CD4-positive, alpha-beta T cell (primary cell): ENCODE measurements around the gene LTBP2. TPM values are rescaled to one million over a fixed set of nuclear protein-coding genes. Genes with fewer than 3 reads are reported as not detected.

ENCODE experiments used
- ATAC-seq: fragments of 200-7000 bp; cut with Tn5 transposase; one replicate; pipeline ENCODE4 v1.10.0; 2022; ENCODE audit warnings: mild to moderate bottlenecking; ENCODE audit not compliant: poor library complexity
- CTCF ChIA-PET: fragments of 350-600 bp; sonication (Branson Sonifier 250); formaldehyde crosslinking; loops from one replicate; lab custom pipeline; 2021; ENCODE audit warnings: antibody characterized with exemption, inconsistent platforms; lab: Charles Lee
- POLR2A ChIA-PET: fragments of 350-600 bp; sonication (Branson Sonifier 250); formaldehyde crosslinking; loops from one replicate; lab custom pipeline; 2021; ENCODE audit warnings: antibody characterized with exemption, inconsistent platforms; lab: Charles Lee
- DNase-seq, 14 experiments: peaks; one replicate each; pipeline ENCODE4 v3.0.0-alpha.2; 2013 to 2020; ENCODE audit warnings: mixed read lengths in 2 of 14
- H3K27ac ChIP-seq, 2 donors: one replicate each; pipeline versions ENCODE4 v1.5.1 to v1.7.0; 2013; ENCODE audit warnings: low read length in 2 of 2, low read depth in 1 of 2, mild to moderate bottlenecking in 1 of 2
- H3K27me3 ChIP-seq, 2 experiments: 1 replicate in 1 of 2; 2 replicates in 1 of 2; pipeline versions ENCODE4 v1.6.1 to v1.7.0; 2013; ENCODE audit warnings: low read length in 2 of 2, control low read depth in 1 of 2, mild to moderate bottlenecking in 1 of 2, moderate library complexity in 1 of 2; ENCODE audit not compliant: insufficient read depth in 2 of 2, control insufficient read depth in 1 of 2
- H3K36me3 ChIP-seq: one replicate; pipeline ENCODE4 v1.6.1; 2013; ENCODE audit warnings: low read length, control low read depth; ENCODE audit not compliant: insufficient read depth
- H3K4me1 ChIP-seq: one replicate; pipeline ENCODE4 v1.6.1; 2013; ENCODE audit warnings: low read length, control low read depth; ENCODE audit not compliant: insufficient read depth
- H3K4me3 ChIP-seq: one replicate; pipeline ENCODE4 v1.5.1; 2013; ENCODE audit warnings: mild to moderate bottlenecking, low read length, moderate library complexity
- H3K9me3 ChIP-seq, 2 experiments: 1 replicate in 1 of 2; 2 replicates in 1 of 2; pipeline versions ENCODE4 v1.6.1 to v1.7.0; 2013; ENCODE audit warnings: low read length in 2 of 2, mild to moderate bottlenecking in 2 of 2, control low read depth in 1 of 2, moderate library complexity in 1 of 2; ENCODE audit not compliant: control insufficient read depth in 1 of 2, insufficient read depth in 1 of 2
- H3K27ac Mint-ChIP-seq: one replicate; pipeline ENCODE4 v1.8.0; 2020; ENCODE audit warnings: mixed read lengths
- H3K27me3 Mint-ChIP-seq: one replicate; pipeline ENCODE4 v1.8.0; 2021; ENCODE audit warnings: mixed read lengths
- H3K36me3 Mint-ChIP-seq: one replicate; pipeline ENCODE4 v1.8.0; 2021; ENCODE audit warnings: low read depth, mixed read lengths
- H3K4me1 Mint-ChIP-seq: one replicate; pipeline ENCODE4 v1.8.0; 2021; ENCODE audit warnings: low read depth, mixed read lengths
- H3K4me3 Mint-ChIP-seq: one replicate; pipeline ENCODE4 v1.8.0; 2020; ENCODE audit warnings: mild to moderate bottlenecking, mixed read lengths
- H3K9me3 Mint-ChIP-seq: one replicate; pipeline ENCODE4 v1.8.0; 2020; ENCODE audit warnings: mixed read lengths
- intact Hi-C, 2 experiments: fragments of 100-400 bp; cut with DNase I in 1 of 2; cut with micrococcal nuclease in 1 of 2; formaldehyde crosslinking; loops; one replicate each; pipeline versions ENCODE4 v1.15.1 to v1.9.0; 2023 to 2025; cut with DNase I, micrococcal nuclease
- total RNA-seq, 174 experiments: library from RNA in 2 of 174; stranded (reverse) in 2 of 174; gene quantifications; one replicate each; pipeline ENCODE4 v1.2.3 and lab custom pipeline; 2021 to 2026
- TF ChIP-seq, protein P1 (sequence below): fragments of 200-600 bp; IDR thresholded peaks from one replicate; pipeline ENCODE4 v1.8.0; 2022; ENCODE audit warnings: antibody characterized with exemption, mild to moderate bottlenecking

Gene LTBP2
- total RNA-seq, 2 experiments from 2014 or later = 0.45 to 0.47 TPM

DNA sequence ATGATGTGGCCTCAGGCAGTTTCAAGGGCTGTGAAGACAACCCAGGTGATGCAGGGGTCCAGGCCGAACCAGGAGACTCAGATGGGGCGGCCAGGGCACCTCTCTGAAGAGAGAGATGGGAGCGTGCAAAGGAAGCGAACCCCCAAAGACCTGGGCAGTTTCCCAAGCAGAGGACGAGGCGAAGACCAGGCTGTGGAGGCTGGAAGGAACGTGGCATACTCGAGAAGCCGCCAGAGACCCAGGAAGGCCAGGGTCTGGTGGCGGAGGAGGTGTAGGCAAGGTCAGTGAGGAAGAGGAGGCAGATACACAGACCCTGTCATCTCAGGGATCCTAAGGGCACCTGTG is 24.7 kb downstream of the LTBP2 start:
- Histone ChIP-seq H3K4me3 (no peak overlapping the region), H3K27me3 (no peaks in the 10 kb centered on the region), H3K27ac (no peak overlapping the region), H3K4me1 (no peaks in the 10 kb centered on the region), H3K9me3 (no peaks in the 10 kb centered on the region), H3K36me3 (no peaks in the 10 kb centered on the region)
- H3K9me3 Mint-ChIP-seq = no peaks in the 10 kb centered on the region
- CTCF ChIA-PET = no interaction called here
- intact Hi-C loops = no loop called here
- ATAC-seq (no peak), DNase-seq (no peak)
- H3K4me1 Mint-ChIP-seq = no peaks in the 10 kb centered on the region
- TF ChIP-seq, protein P1, sequence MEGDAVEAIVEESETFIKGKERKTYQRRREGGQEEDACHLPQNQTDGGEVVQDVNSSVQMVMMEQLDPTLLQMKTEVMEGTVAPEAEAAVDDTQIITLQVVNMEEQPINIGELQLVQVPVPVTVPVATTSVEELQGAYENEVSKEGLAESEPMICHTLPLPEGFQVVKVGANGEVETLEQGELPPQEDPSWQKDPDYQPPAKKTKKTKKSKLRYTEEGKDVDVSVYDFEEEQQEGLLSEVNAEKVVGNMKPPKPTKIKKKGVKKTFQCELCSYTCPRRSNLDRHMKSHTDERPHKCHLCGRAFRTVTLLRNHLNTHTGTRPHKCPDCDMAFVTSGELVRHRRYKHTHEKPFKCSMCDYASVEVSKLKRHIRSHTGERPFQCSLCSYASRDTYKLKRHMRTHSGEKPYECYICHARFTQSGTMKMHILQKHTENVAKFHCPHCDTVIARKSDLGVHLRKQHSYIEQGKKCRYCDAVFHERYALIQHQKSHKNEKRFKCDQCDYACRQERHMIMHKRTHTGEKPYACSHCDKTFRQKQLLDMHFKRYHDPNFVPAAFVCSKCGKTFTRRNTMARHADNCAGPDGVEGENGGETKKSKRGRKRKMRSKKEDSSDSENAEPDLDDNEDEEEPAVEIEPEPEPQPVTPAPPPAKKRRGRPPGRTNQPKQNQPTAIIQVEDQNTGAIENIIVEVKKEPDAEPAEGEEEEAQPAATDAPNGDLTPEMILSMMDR = no peak
- no peak overlapping the region for H3K27ac Mint-ChIP-seq
- POLR2A ChIA-PET = no interaction called here
- no peak overlapping the region for H3K4me3 Mint-ChIP-seq
- no peaks in the 10 kb centered on the region for H3K36me3 Mint-ChIP-seq
- H3K27me3 Mint-ChIP-seq = peaks cover 7% of the 10 kb centered on the region

DNA sequence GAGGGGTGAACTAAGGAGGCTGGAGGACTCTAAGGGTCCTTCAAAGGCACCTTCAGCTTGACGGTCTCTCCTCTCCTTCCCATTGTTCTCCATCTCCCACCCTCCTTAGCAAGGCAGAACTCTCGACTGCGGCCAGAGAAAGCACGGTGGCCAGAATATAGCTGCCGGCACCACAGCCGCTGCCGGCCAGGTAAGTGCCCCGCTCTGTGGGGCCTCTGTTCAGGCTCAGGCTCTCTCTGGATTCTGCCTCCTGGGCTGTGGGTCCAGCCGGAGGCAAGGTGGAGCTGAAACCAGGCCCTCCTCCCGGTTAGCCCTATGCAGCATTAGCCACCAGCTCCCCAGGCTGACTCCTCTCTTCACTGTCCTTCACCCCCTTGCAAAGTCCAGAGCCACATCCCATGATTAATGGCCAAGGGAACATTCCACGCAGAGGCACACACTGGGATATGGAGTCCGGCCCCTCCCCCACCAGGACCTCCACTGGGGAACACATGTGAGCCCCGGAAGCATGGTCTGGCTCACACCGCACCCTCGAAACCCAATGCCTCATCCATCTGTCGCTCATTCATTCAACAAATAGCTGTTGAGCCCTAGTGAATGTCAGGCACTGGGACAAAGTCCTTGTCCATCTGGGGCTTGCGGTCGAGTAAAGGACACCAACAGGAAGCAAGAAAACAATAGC is 25.2 kb downstream of the LTBP2 start:
- Histone ChIP-seq H3K36me3 (no peaks in the 10 kb centered on the region), H3K27me3 (no peaks in the 10 kb centered on the region), H3K4me3 (no peak overlapping the region), H3K9me3 (no peaks in the 10 kb centered on the region), H3K27ac (no peak overlapping the region), H3K4me1 (no peaks in the 10 kb centered on the region)
- H3K4me3 Mint-ChIP-seq = no peak overlapping the region
- no peak for ATAC-seq
- ChIA-PET CTCF (no interaction called here), POLR2A (no interaction called here)
- H3K27me3 Mint-ChIP-seq = peaks cover 7% of the 10 kb centered on the region
- intact Hi-C loops = no loop called here
- H3K4me1 Mint-ChIP-seq = no peaks in the 10 kb centered on the region
- no peak for DNase-seq
- H3K9me3 Mint-ChIP-seq = no peaks in the 10 kb centered on the region
- H3K27ac Mint-ChIP-seq = no peak overlapping the region
- TF ChIP-seq, protein P1 = no peak
- H3K36me3 Mint-ChIP-seq = no peaks in the 10 kb centered on the region

DNA sequence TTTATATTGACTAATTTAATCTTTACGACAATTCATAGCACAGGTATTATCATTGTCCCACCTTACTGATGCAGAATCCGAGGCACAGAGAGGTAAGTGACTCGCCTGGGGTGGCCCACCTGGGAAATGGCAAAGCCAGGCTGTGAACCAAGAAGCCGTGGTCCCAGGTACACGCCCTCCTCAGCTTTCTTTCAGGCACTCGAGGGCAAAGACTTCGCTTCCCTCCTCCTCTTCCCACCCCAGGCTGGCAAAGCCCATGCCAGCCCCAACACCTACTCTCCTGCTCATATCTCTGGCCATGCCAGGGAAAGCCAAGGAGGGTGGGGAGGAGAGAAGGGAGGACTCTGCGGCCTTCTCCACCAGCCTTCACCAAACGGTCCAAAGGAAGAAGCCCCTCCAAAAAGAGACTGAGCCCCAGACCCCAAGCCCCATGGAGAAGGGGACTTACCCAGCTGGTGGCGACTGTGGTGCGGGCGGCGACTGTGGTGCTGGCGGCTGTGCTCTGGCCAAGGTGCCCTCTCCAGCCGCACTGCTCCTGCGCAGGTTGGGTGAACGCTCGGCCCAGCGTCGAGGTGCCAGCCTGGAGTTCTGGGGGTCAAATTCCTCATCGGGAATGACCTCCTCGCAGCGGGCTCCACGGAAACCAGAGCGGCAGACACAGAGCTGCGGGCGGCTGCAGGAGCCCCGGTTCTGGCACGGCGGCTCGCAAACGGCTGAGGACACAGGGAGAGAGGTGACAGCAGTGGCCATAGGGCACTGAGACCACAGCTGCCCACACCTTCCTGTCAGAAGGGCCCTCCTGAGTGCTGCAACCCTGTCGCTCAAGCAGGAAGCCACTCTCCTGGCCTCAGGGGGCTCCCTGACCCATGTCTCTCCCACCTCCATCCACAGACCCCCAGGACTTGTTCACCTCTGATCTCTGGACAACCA is 26.4 kb downstream of the LTBP2 start:
- TF ChIP-seq, protein P1 = no peak
- Mint-ChIP-seq H3K4me3 (no peak overlapping the region), H3K9me3 (no peaks in the 10 kb centered on the region), H3K4me1 (no peaks in the 10 kb centered on the region), H3K27me3 (peaks cover 7% of the 10 kb centered on the region), H3K36me3 (no peaks in the 10 kb centered on the region), H3K27ac (no peak overlapping the region)
- Histone ChIP-seq H3K9me3 (no peaks in the 10 kb centered on the region), H3K4me1 (no peaks in the 10 kb centered on the region), H3K4me3 (no peak overlapping the region), H3K36me3 (no peaks in the 10 kb centered on the region), H3K27ac (no peak overlapping the region), H3K27me3 (no peaks in the 10 kb centered on the region)
- POLR2A ChIA-PET = no interaction called here
- ATAC-seq (no peak), DNase-seq (no peak)
- CTCF ChIA-PET = no interaction called here
- intact Hi-C loops = no loop called here
